ENCODE measurements around the gene PTPRT.

DNA sequence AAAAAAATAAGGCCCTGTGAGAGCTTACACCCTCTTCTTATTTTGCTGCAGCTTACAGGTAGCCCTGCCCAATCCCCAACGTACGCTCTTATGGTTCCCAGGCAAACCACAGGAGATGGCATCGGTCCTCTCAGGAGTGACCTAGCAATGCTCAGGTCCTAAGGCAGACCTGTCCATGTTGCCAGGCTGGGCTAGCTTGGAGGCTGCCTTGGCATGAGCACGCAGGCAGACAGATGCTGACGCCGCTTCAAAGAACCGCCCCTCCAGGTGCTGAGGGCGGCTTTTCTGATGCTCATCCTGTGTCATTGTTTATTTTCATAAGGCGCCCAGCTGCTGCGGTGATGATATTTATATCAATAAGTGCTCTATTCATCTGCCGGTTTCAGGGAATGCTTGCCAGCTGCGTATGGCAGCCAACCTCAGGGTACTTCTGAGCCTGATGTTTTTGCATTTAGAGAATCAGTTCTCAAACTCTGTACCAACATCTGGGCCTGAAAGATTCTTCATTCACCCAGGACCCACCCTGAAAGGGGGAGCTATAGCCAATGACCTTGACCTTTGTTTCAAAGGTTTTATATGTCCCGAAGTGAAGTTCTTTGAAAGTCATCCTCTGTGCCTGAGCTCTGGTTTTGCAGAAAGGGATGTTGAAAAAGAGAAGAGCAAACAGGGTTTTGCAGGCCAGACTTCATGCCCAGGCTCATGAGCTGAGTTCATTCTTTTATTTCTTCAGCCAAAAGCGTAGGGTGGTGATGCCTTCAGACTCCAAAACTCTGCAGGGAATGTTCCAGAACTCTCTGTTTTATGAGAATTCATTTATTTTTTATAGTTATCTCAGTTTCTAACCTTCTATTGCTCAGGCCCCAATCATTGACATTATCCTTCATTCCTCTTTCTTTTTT, 1095.9 kb downstream of the PTPRT start:
- TF ChIP-seq, protein P1, sequence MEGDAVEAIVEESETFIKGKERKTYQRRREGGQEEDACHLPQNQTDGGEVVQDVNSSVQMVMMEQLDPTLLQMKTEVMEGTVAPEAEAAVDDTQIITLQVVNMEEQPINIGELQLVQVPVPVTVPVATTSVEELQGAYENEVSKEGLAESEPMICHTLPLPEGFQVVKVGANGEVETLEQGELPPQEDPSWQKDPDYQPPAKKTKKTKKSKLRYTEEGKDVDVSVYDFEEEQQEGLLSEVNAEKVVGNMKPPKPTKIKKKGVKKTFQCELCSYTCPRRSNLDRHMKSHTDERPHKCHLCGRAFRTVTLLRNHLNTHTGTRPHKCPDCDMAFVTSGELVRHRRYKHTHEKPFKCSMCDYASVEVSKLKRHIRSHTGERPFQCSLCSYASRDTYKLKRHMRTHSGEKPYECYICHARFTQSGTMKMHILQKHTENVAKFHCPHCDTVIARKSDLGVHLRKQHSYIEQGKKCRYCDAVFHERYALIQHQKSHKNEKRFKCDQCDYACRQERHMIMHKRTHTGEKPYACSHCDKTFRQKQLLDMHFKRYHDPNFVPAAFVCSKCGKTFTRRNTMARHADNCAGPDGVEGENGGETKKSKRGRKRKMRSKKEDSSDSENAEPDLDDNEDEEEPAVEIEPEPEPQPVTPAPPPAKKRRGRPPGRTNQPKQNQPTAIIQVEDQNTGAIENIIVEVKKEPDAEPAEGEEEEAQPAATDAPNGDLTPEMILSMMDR (conservative IDR thresholded peaks at IDR 0.05; ENCODE audit: low read depth, low read length), result no peak
- TF ChIP-seq EZH2phosphoT487 (IDR thresholded peaks at IDR 0.05; ENCODE audit: borderline replicate concordance, low read length), result no peak

All from PC-3 (cell line).